WTC11 (cell line): ENCODE data around the gene AIFM1. TPM values are rescaled to one million over a fixed set of nuclear protein-coding genes. Genes with fewer than 3 reads are reported as not detected.

ENCODE experiments used
- ATAC-seq: fragments of 200-7000 bp; cut with Tn5 transposase; 2 replicates; pipeline ENCODE4 v1.10.0; 2021; ENCODE audit warnings: mild to moderate bottlenecking, moderate library complexity
- CTCF ChIA-PET: fragments of 300-600 bp; sonication (Branson Sonifier 250); formaldehyde crosslinking; loops from one replicate; lab custom pipeline; 2021; ENCODE audit warnings: antibody characterized with exemption; lab: Charles Lee
- POLR2A ChIA-PET: fragments of 350-600 bp; sonication (Branson Sonifier 250); formaldehyde crosslinking; loops from one replicate; lab custom pipeline; 2021; ENCODE audit warnings: antibody characterized with exemption; lab: Charles Lee
- DNase-seq: peaks from one replicate; pipeline ENCODE4 v3.0.0; 2021; ENCODE audit warnings: low spot score
- H3K27ac Mint-ChIP-seq: 2 replicates; pipeline ENCODE4 v1.8.0; 2021; ENCODE audit warnings: mixed read lengths
- H3K27me3 Mint-ChIP-seq: 2 replicates; pipeline ENCODE4 v1.8.0; 2021; ENCODE audit warnings: low read depth, mild to moderate bottlenecking, moderate library complexity, mixed read lengths
- H3K36me3 Mint-ChIP-seq: 2 replicates; pipeline ENCODE4 v1.8.0; 2021; ENCODE audit warnings: mixed read lengths
- H3K4me1 Mint-ChIP-seq: 2 replicates; pipeline ENCODE4 v1.8.0; 2022; ENCODE audit warnings: mixed read lengths
- H3K4me3 Mint-ChIP-seq: 2 replicates; pipeline ENCODE4 v1.8.0; 2021; ENCODE audit warnings: mild to moderate bottlenecking, moderate library complexity, mixed read lengths
- H3K9me3 Mint-ChIP-seq: 2 replicates; pipeline ENCODE4 v1.8.0; 2021; ENCODE audit warnings: mixed read lengths
- ATF1 ChIP-seq: sonication (generic); formaldehyde crosslinking; IDR thresholded peaks from 2 replicates; pipeline ENCODE4 v1.8.1; 2023; ENCODE audit warnings: mild to moderate bottlenecking, moderate library complexity, missing genetic modification reagents
- EMX1 ChIP-seq: fragments of 250-450 bp; sonication (Bioruptor Pico); IDR thresholded peaks from 2 replicates; pipeline ENCODE4 v1.8.0; 2021; ENCODE audit warnings: mild to moderate bottlenecking
- ESRRA ChIP-seq: sonication (generic); formaldehyde crosslinking; IDR thresholded peaks from 2 replicates; pipeline ENCODE4 v1.8.1; 2022; ENCODE audit warnings: mild to moderate bottlenecking, missing genetic modification reagents, borderline replicate concordance
- FOXJ3 ChIP-seq: sonication (generic); formaldehyde crosslinking; IDR thresholded peaks from 2 replicates; pipeline ENCODE4 v1.9.0; 2021; ENCODE audit warnings: missing genetic modification reagents, mild to moderate bottlenecking, borderline replicate concordance
- FOXK1 ChIP-seq: sonication (generic); formaldehyde crosslinking; IDR thresholded peaks from 2 replicates; pipeline ENCODE4 v1.8.0; 2022; ENCODE audit warnings: mild to moderate bottlenecking, moderate library complexity, missing genetic modification reagents
- FOXP1 ChIP-seq: sonication (generic); formaldehyde crosslinking; IDR thresholded peaks from 2 replicates; pipeline ENCODE4 v1.8.0; 2022; ENCODE audit warnings: missing genetic modification reagents, mild to moderate bottlenecking, moderate library complexity, borderline replicate concordance
- IRF2 ChIP-seq: sonication (generic); formaldehyde crosslinking; IDR thresholded peaks from 2 replicates; pipeline ENCODE4 v1.8.0; 2022; ENCODE audit warnings: low read depth, missing genetic modification reagents, borderline replicate concordance
- MAX ChIP-seq: sonication (generic); formaldehyde crosslinking; IDR thresholded peaks from 2 replicates; pipeline ENCODE4 v1.8.0; 2022; ENCODE audit warnings: mild to moderate bottlenecking, missing genetic modification reagents
- MXD4 ChIP-seq: fragments of 250-450 bp; sonication (Bioruptor Pico); IDR thresholded peaks from 2 replicates; pipeline ENCODE4 v1.8.0; 2021; ENCODE audit warnings: mild to moderate bottlenecking, moderate library complexity, borderline replicate concordance
- NFYB ChIP-seq: sonication (generic); formaldehyde crosslinking; conservative IDR thresholded peaks from 2 replicates; pipeline ENCODE4 v1.8.0; 2022; ENCODE audit warnings: low read depth, missing genetic modification reagents
- TP53 ChIP-seq: sonication (generic); formaldehyde crosslinking; IDR thresholded peaks from 2 replicates; pipeline ENCODE4 v1.8.1; 2023; ENCODE audit warnings: mild to moderate bottlenecking, missing genetic modification reagents
- ZNF263 ChIP-seq: sonication (generic); formaldehyde crosslinking; IDR thresholded peaks from 2 replicates; pipeline ENCODE4 v1.8.1; 2022; ENCODE audit warnings: low read depth, mild to moderate bottlenecking, moderate library complexity, missing genetic modification reagents
- ZNF425 ChIP-seq: fragments of 250-450 bp; sonication (Bioruptor Pico); conservative IDR thresholded peaks from 2 replicates; pipeline ENCODE4 v1.9.0; 2021; ENCODE audit warnings: mild to moderate bottlenecking
- ZSCAN18 ChIP-seq: fragments of 250-450 bp; sonication (Bioruptor Pico); IDR thresholded peaks from 2 replicates; pipeline ENCODE4 v2.1.2; 2022; ENCODE audit warnings: mild to moderate bottlenecking, moderate library complexity
- total RNA-seq: library from RNA; stranded (reverse); gene quantifications from 3 replicates; pipeline ENCODE4 v1.2.3, GENCODE V29; 2021

The AIFM1 gene
- total RNA-seq, 1 experiment from 2014 or later: 53.5 TPM

DNA sequence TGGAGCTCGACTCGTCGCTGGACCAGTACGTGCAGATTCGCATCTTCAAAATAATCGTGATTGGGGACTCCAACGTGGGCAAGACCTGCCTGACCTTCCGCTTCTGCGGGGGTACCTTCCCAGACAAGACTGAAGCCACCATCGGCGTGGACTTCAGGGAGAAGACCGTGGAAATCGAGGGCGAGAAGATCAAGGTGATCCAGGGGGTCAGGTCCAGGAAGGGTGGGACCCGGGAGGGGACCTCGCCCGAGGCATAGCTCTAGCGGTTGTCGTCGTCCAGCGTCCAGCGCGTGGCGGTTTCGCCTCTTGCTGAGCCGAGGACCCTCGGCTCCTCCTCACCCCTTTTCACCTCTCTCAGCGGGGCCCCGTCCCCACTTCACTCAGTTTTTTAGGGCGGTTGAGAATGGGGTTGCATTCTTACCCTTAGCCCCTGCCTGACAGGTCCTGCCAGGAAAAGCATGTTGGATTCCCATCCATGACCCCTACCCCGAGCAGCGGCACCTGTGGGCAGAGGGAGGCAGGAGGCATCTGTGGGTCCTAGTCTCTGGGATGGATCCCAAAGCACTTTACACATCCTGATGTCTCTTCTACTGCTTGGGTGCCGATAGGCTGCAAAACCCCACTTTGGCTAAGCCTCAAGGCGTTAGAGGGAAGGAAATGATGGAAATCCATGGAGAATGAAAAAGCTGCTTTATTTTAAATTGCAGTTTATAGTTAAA is 6.6 kb upstream of the AIFM1 start:
- no peak for ATAC-seq
- H3K4me3 Mint-ChIP-seq: peak overlapping the region; percentile 80
- H3K27ac Mint-ChIP-seq: no peak overlapping the region
- DNase-seq: peak; percentile 9
- H3K9me3 Mint-ChIP-seq: no peaks in the 10 kb centered on the region
- H3K27me3 Mint-ChIP-seq: peaks cover 14% of the 10 kb centered on the region
- ChIA-PET POLR2A (no interaction called here), CTCF (interaction anchor here (1.2 kb wide), 1 partner anchor 93 kb away, joined by 3 read pairs; no protein-coding TSS in a partner anchor)
- H3K36me3 Mint-ChIP-seq: no peaks in the 10 kb centered on the region
- TF ChIP-seq MAX (CRISPR knock-in tag) (peak; percentile 28; the same call in 1 of the 2 replicates), ZSCAN18 (CRISPR knock-in tag) (no peak)
- H3K4me1 Mint-ChIP-seq: peaks cover 11% of the 10 kb centered on the region

DNA sequence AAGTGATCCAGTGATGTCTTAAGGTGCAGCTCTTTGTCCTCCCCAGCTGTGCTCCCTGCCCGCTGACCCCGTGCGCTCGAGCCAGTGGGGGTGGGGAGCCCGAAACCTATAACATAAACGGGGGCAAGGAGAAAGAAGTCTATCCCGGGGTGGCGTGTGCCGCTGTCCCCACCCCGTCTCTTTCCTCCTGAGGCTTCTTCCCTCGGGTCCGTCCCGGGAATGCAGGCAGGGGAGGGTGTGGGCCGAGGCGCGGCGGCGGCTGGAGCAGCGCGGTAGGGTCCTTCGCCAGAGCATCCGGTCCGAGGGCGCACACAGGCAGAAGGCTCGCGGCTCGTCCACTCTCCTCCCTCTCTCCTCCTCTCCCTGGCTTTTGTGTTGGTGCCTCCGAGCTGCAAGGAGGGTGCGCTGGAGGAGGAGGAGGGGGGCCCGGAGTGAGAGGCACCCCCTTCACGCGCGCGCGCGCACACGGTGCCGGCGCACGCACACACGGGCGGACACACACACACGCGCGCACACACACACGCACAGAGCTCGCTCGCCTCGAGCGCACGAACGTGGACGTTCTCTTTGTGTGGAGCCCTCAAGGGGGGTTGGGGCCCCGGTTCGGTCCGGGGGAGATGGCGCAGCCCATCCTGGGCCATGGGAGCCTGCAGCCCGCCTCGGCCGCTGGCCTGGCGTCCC is 5.9 kb upstream of the AIFM1 start, which contains the start of gene RAB33A:
Gene RAB33A, plus strand, starts transcription at position 517 of the 681 bp plus-strand sequence. Its CDS starts 101 bp downstream, at position 618.
- ATAC-seq (peak; percentile 63), DNase-seq (peak; percentile 33)
- Mint-ChIP-seq H3K27me3 (peaks cover 14% of the 10 kb centered on the region), H3K4me1 (peaks cover 18% of the 10 kb centered on the region), H3K27ac (no peak within 1 kb of the TSS), H3K36me3 (no peaks in the 10 kb centered on the region), H3K9me3 (no peaks in the 10 kb centered on the region), H3K4me3 (peak within 1 kb of the TSS; percentile 80)
- POLR2A ChIA-PET: no interaction called here
- CTCF ChIA-PET: interaction anchor here (1.2 kb wide), 2 partner anchors 92 to 111 kb away, joined by 3 to 4 read pairs; no protein-coding TSS in a partner anchor
- peak; percentile 29; the same call in 1 of the 2 replicates for TF ChIP-seq FOXP1 (CRISPR knock-in tag)
- TF ChIP-seq IRF2 (CRISPR knock-in tag): no peak
- peak; percentile 20; the same call in 1 of the 2 replicates for TF ChIP-seq MAX (CRISPR knock-in tag)
- TF ChIP-seq ZNF263: peak; percentile 74

DNA sequence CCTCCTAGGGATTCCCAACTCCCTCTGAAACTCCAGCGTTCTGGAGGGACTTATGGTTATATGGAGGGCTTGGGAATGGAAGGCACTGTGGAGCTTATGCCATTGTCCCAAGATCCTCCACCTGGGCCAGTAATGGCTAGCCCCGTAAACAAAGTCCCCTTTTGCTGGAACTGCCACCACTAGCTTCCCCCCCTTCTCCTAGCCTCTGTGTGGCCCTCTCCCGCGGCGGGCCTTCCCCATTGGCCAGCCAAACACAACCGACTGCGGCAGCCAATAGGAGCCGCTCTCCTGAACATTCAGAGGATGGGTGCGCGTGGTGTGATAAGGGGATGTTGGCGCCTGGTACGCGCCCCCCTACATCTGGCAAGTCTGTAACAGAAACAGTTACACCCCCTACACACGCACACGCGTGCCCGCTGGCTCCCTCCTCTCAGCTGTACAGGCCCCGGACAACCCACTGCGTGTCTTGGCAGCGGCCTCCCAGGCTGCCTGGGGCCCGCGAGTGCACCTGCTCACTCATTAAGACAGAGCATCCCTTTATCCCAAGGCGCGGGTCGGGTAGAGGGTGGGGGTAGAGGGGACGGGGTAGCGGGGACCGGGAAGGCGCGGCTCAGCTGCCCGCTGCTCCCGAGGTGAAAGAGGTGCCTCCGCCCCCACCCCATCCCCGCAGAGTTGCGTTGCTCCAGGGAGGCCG is 5.3 kb upstream of the AIFM1 start:
- H3K4me3 Mint-ChIP-seq: peak overlapping the region; percentile 80
- ATAC-seq (peak; percentile 85), DNase-seq (peak; percentile 61)
- no peak overlapping the region for H3K27ac Mint-ChIP-seq
- H3K27me3 Mint-ChIP-seq: peaks cover 14% of the 10 kb centered on the region
- no peaks in the 10 kb centered on the region for H3K9me3 Mint-ChIP-seq
- TF ChIP-seq NFYB (CRISPR knock-in tag): peak; percentile 62
- no peak for TF ChIP-seq FOXJ3
- no peak for TF ChIP-seq ATF1 (CRISPR knock-in tag)
- no peak for TF ChIP-seq FOXK1 (CRISPR knock-in tag)
- no peak for TF ChIP-seq ZNF425 (CRISPR knock-in tag)
- TF ChIP-seq, all 79 proteins: peak for 1
- ChIA-PET CTCF (interaction anchor here (0.5 to 1.2 kb wide), 3 partner anchors 91 to 188 kb away, joined by 3 to 7 read pairs (median 4); no protein-coding TSS in a partner anchor), POLR2A (no interaction called here)
- H3K4me1 Mint-ChIP-seq: peaks cover 18% of the 10 kb centered on the region
- H3K36me3 Mint-ChIP-seq: no peaks in the 10 kb centered on the region

DNA sequence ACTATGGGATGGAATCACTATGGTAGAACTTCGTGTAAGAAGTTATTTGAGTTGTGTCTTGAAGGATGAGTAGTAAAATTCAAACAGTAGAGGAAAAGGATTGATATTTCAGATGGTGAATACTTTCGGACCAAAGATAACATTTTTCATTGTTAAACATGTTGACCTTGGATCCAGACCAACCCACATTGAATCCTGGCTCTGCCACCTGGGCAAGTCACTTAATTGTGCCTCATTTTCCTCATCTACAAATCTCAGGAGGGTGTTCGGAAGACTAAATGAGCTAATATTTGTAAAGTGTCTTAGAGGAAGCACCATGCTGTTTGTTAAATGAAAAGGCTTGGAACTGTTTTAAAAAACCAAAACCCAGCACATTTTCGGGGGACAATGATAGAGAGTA is 1.4 kb upstream of the AIFM1 start:
- CTCF ChIA-PET: no interaction called here
- POLR2A ChIA-PET: no interaction called here
- DNase-seq (no peak), ATAC-seq (no peak)
- Mint-ChIP-seq H3K4me1 (peaks cover 16% of the 10 kb centered on the region), H3K27ac (0 out of 2 replicates have a peak overlapping the region, but pooled peaks have one; percentile 24), H3K9me3 (no peaks in the 10 kb centered on the region), H3K36me3 (no peaks in the 10 kb centered on the region), H3K27me3 (peaks cover 2% of the 10 kb centered on the region), H3K4me3 (peak overlapping the region; percentile 94)
- TF ChIP-seq EMX1 (CRISPR knock-in tag) (no peak), MXD4 (CRISPR knock-in tag) (no peak), TP53 (CRISPR knock-in tag) (no peak), ESRRA (CRISPR knock-in tag) (no peak)
